Ammon's horn (tissue), 1 donor: ENCODE results near the gene RPL13.

Source experiments
- DNase-seq: peaks from one replicate; pipeline ENCODE4 v3.0.0-alpha.2; 2016; ENCODE audit warnings: low spot score

RPL13 gene

DNA sequence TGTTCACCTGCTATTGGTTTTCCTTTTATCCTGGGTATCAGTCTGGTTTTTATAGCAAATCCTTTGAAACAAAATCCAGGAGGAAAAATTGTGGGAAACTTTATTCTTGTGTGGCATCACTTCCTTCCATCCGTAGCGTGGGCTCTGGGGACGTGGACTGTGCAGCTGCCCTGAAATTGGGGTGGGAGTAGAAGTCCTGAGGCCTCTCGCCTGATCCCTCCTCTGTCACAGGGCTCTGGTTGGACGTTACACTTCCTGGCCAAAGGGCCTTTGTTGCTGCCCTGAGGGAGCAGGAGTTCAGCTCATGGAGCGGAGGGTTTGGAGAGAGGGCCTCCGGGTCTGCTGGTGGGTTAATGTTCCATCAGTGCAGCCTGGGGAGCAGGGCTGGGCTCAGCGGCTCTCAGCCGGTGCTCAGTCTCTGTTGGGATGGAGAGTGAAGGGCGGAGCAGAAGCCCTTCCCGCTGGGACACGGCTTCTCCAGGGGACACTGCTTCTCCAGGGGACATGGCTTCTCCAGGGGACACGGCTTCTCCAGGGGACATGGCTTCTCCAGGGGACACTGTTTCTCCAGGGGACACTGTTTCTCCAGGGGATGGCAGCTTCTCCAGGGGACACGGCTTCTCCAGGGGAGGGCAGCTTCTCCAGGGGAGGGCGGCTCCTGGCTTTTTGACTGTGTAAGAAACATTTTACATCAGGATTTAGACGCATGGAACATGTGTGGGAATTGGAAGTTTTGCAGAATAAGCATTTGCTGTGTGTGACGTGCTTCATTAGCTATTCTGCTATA, 15.2 kb upstream of the RPL13 start:
- DNase-seq = no peak

DNA sequence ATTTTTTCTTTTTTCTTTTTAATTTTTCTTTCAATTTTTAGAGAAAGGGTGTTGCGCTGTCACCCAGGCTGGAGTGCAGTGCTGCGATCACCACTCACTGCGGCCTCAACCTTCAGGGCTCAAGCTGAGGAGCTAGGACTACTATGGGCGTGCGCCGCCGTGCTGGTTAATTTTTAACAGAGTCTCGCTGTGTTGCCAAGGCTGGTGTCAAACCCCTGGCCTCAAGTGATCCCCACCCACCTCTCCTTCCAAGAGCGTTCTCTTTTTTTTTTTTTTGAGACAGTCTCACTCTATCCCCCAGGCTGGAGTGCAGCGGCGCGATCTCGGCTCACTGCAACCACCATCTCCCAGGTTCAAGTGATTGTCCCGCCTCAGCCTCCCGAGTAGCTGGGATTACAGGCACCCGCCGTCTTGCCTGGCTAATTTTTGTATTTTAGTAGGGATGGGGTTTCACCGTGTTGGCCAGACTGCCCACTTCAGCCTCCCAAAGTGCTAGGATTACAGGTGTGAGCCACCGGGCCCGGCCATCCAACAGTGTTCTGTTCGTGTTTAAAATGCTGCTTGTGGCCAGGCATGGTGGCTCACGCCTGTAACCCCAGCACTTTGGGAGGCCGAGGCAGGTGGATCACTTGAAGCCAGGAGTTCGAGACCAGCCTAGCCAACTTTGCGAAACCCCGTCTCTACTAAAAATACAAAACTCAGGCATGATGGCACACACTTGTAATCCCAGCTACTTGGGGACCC, 14.5 kb upstream of the RPL13 start:
- no peak for DNase-seq

DNA sequence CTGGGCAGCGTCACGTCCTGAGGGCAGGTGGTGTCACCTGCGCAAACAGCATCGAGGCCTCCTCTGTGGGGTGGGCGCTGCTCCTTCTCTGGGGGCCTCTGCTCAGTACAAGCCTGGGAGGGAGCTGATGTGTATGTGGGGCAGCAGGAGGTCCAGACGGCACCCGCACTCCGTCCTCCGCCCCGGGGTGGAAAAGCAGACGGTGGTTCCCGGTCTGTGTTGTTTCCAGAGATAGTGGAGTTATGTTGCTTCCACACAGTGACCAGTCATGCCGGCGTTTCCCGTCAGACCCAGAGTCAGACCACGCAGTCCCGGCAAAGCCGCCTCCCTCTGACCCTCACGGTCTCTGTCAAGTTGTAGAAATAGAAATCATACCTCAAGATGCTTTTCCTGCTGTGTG, 13.7 kb upstream of the RPL13 start:
- DNase-seq = no peak

GRCh38 chr16:89547291-89547690, 13.2 kb upstream of the RPL13 start:
- no peak for DNase-seq

- DNase-seq = no peak
Observed at GRCh38 chr16:89547860-89548259, 12.6 kb upstream of the RPL13 start.

GRCh38 chr16:89548344-89549006, 12.0 kb upstream of the RPL13 start:
- no peak for DNase-seq

GRCh38 chr16:89549007-89549700, 11.3 kb upstream of the RPL13 start:
- no peak for DNase-seq

- no peak for DNase-seq
Observed at GRCh38 chr16:89550421-89551007, 10.0 kb upstream of the RPL13 start.

DNA sequence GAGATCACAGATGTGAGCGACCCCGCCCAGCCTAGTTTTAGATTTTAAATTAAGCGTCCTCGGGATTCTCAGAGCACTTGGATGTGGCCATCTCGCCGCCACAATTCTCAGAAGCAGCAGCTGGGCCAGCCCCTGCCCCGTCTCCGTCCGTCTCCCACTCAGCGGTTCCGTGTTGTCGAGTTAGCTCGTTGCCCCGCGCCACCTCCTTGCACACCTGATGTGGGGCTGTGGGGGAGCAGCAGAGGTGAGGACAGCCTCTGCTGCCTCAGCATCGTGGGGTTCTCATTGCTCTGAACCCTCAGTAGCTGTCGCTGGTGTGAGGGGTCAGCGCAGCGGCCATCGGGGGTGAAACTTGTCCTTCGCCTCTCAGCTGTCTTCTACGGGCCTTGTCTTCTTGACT, 8.2 kb upstream of the RPL13 start:
- no peak for DNase-seq

GRCh38 chr16:89552913-89553312, 7.6 kb upstream of the RPL13 start:
- DNase-seq = no peak

- no peak for DNase-seq
Observed at GRCh38 chr16:89553733-89554132, 6.7 kb upstream of the RPL13 start.

GRCh38 chr16:89554343-89554742, 6.1 kb upstream of the RPL13 start:
- DNase-seq = no peak

GRCh38 chr16:89555265-89555664, 5.2 kb upstream of the RPL13 start:
- no peak for DNase-seq

DNA sequence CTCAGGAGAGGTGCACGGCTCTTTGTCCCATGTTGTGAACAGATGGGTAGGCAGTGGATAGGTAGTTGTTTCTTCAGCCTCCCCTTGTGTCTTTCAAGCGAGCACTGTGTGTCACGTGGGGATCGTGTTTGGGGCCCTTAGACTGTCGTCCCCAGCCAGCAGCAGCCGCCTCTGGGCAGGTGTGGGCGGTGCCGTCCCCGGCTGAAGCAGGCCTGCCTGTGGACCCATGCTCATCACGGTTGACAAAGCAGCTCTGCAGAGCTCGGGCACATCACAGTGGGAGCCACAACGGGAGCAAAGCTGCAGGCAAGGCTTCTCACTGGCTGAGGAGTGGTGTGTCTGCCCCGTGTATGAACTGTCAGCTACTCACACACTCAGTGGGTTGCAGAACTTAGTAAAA, 4.7 kb upstream of the RPL13 start:
- DNase-seq = no peak

DNA sequence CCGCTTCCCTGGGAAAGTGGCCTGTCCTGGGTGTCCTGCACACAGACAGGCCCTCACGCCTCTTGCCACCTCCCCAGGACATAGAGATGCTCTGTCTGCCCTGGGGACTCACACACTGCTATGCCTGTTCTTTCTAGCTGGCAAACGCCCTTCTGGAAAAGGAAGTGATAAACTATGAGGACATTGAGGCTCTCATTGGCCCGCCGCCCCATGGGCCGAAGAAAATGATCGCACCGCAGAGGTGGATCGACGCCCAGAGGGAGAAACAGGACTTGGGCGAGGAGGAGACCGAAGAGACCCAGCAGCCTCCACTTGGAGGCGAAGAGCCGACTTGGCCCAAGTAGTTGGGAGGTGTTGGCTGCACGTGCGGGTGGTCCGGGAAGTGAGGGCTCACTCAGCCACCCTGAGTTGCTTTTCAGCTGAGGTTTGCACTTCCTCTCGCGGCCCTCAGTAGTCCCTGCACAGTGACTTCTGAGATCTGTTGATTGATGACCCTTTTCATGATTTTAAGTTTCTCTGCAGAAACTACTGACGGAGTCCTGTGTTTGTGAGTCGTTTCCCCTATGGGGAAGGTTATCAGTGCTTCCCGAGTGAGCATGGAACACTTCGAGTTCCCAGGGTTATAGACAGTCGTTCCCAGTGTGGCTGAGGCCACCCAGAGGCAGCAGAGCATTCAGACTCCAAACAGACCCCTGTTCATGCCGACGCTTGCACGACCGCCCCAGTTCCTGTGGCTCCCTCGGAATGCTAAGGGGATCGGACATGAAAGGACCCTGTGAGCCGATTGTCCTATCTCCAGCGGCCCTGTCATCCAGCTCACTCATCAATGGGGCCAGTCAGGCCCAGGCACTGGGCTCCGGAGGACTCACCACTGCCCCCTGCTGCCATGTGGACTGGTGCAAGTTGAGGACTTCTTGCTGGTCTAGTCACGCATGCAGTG, 3.5 kb upstream of the RPL13 start:
- DNase-seq = peak; percentile 90

- DNase-seq = no peak
Observed at GRCh38 chr16:89557690-89558490, 2.6 kb upstream of the RPL13 start.

- no peak for DNase-seq
Observed at GRCh38 chr16:89561142-89561883, 831 bp downstream of the RPL13 start.

GRCh38 chr16:89561884-89562599, 1.6 kb downstream of the RPL13 start:
- no peak for DNase-seq

DNA sequence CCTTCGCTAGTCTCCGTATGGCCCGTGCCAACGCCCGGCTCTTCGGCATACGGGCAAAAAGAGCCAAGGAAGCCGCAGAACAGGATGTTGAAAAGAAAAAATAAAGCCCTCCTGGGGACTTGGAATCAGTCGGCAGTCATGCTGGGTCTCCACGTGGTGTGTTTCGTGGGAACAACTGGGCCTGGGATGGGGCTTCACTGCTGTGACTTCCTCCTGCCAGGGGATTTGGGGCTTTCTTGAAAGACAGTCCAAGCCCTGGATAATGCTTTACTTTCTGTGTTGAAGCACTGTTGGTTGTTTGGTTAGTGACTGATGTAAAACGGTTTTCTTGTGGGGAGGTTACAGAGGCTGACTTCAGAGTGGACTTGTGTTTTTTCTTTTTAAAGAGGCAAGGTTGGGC, 2.5 kb downstream of the RPL13 start:
- DNase-seq = peak; percentile 34
